Measurements from ENCODE around the gene SNX4.
"Not testable (repeated sequence)": the region's sequence is repeated elsewhere in the genome, so short reads cannot be mapped to it uniquely, and the experiment has no call there.

SNX4 gene

GRCh38 chr3:125462722-125463299 lies 57.2 kb downstream of the SNX4 start:
- no peak for DNase-seq (ENCODE audit: low spot score)

GRCh38 chr3:125461896-125462295 lies 58.1 kb downstream of the SNX4 start:
- no peak for DNase-seq (ENCODE audit: low spot score)

- no peak for DNase-seq (ENCODE audit: low spot score)
Observed at GRCh38 chr3:125460233-125460632, 59.8 kb downstream of the SNX4 start.

DNA sequence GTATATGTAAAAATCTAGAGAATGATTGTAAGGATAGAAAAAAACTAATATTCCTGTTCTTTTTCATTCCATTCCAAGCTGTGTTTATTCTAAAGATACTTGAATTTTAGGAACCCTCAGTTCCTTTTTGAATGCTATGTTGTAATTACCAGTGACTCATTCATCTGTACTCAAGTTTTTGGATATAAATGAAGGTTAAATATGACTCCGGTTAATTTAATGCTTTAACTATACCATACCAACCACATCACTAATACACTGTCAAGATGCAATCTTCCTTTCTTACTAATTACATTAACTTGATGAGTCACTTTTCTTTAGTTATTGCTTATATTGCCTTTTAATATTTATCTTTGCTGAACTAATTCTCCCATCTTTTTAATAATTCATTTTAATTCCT lies 76.1 kb downstream of the SNX4 start:
- DNase-seq (ENCODE audit: low spot score) = peak; percentile 64

DNA sequence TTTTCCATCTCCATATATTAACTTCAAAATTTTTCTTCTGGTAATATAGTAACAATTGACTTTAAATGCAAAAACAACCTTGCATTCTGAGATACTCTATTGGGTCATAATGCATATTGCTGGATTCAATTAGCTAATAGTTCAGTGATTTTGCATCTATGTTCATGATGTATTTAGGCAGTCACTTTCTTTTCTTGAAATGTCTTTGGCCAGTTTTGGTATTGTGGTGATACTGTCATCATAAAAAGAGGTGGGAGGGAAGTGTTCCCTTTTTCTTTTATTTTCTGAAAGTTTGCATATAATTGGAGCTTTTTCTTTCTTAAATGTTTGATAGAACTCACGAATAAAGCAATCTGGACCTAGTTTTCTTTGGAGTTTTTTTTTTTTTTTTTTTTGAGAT lies 77.5 kb downstream of the SNX4 start:
- DNase-seq (ENCODE audit: low spot score) = no peak

- no peak for DNase-seq (ENCODE audit: low spot score)
Observed at GRCh38 chr3:125440970-125441369, 79.0 kb downstream of the SNX4 start.

- DNase-seq (ENCODE audit: low spot score) = no peak
Observed at GRCh38 chr3:125440559-125440955, 79.4 kb downstream of the SNX4 start.

- DNase-seq (ENCODE audit: low spot score) = peak; percentile 76
Observed at GRCh38 chr3:125437631-125438435, 82.2 kb downstream of the SNX4 start.

GRCh38 chr3:125436921-125437320 lies 83.1 kb downstream of the SNX4 start:
- DNase-seq (ENCODE audit: low spot score) = no peak

GRCh38 chr3:125435231-125435630 lies 84.8 kb downstream of the SNX4 start:
- no peak for DNase-seq (ENCODE audit: low spot score)

DNA sequence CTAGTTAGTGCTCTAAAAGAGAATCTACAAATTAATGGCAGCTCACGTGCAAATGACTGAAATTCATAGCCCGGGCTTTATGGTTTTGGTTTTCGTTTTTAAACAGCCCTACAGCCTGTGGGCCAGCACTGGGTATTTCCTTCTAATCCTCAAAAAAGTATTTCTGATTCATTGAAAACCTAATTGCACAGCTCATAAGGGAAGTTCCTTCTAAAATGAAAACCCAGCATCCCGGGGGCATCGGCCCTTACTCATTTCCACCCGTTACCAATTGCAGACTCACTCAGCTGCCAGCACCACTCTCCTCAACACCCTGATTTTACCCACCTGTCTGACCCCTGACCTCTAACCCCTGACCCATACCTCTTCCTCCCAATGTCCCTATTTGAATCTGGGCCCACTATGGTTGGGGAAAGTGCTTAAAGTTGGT lies 85.4 kb downstream of the SNX4 start:
- no peak for DNase-seq (ENCODE audit: low spot score)

GRCh38 chr3:125433611-125434041 lies 86.4 kb downstream of the SNX4 start:
- no peak for DNase-seq (ENCODE audit: low spot score)

DNA sequence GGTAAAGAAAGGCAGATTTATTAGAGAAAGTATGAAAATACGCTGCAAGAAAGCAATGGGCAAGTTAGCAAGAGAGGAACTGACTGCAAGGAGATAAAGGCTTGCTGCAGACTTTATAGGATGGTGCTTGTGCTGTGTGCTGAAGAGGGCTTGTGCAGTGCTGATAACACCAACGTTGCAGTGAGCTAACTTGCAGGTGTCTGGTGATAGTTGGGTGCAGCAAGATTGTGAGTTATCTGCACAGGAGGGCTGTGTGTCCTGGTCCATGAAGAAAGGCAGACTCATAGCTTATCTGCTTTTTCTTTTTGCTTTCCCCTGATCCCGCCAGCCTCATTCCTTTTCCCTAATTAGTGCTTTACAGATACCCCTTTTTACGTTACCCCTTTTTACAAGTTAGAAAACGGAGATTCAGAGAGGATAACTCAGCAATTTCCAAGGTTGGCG lies 86.9 kb downstream of the SNX4 start:
- DNase-seq (ENCODE audit: low spot score) = no peak

DNA sequence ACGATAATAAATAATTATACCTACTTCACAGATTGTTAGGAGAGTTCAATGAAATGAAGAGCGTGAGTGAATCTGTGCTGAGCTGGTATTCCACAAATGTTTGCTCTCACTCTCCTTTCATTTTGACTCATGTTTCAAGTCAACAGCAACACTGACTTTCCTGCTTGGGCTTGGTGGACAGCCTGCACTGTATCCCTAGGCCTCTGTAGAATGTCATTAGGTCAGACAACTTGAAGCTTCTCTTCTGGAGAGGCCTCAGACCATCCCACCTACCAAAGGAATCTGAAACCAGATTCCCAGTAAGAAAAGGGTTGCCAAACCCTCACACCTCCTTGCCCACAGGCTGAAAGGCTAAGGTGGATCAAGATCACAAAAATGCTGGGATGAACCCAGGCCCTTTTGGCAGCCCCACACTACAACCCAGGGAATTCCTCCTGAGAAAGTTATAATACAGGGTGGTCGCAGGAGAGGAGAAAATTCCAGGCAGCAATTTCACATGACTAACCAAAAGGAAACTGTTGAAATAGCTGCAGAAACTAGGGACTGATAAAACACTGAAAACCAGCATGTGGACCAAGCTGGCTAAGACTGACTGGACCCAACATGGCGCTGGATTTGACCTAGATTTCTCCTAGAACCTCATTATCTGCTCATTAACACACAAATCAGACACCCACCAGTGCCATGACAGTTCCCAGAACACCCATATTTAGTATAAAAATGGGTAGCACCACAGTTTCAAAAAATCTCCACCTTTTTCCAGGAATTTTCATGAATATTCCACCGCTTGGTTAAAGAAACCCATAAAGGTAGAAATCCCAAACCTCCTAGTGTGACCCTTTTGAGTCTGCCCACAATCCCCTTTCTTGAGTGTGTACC lies 87.9 kb downstream of the SNX4 start:
- DNase-seq (ENCODE audit: low spot score) = peak; percentile 18

- peak; percentile 67 for DNase-seq (ENCODE audit: low spot score)
Observed at GRCh38 chr3:125431391-125431790, 88.6 kb downstream of the SNX4 start.

DNA sequence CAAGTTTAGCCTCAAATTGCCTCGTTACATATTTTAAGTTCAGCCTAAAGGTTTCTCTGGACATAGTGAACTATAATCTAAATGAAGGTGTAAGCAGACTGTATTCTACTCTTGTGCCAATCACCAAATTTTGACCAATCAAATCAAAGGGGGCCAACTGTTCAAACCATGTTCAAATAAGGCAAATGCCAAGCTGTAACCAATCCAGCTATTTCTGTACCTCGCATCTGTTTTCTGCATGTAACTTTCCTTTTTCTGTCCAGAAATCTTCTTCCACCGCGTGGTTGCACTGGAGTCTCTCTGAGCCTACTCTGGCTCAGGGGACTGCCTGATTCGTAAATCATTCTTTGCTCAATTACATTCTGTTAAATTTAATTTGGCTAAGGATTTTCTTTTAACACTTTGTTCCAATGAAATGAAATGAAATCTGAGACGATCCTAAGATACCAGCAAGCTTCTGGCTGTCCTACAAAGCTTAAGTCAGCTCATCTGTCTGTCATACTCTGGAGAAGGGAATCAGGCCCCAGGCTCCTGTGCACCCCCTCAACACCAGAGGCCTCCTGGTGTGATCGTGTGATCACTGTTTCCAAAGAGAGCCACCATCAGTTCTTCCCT lies 91.7 kb downstream of the SNX4 start:
- DNase-seq (ENCODE audit: low spot score) = no peak

DNA sequence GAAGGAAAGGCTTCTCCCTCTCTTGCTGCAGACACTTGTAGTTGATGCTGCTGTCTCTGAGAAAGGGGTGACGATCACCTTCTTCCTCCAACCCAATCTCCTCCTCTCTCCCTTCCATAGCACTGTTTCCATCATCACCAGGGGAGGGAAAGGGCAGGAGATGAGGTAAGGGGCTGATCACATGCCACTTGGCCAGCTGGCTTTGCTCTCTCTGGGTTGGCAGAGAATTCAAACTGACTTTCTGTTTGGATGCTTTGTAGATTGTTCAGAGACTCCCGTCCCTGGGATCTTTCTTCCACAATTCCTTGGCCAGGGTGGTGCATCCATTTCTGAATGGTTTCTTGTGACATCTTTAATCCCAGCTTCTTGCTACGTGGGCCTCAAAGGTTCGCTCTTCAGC lies 101.7 kb downstream of the SNX4 start:
- DNase-seq (ENCODE audit: low spot score) = no peak

GRCh38 chr3:125416235-125416634 lies 103.8 kb downstream of the SNX4 start:
- no peak for DNase-seq (ENCODE audit: low spot score)

GRCh38 chr3:125414669-125415068 lies 105.3 kb downstream of the SNX4 start:
- DNase-seq (ENCODE audit: low spot score) = no peak

DNA sequence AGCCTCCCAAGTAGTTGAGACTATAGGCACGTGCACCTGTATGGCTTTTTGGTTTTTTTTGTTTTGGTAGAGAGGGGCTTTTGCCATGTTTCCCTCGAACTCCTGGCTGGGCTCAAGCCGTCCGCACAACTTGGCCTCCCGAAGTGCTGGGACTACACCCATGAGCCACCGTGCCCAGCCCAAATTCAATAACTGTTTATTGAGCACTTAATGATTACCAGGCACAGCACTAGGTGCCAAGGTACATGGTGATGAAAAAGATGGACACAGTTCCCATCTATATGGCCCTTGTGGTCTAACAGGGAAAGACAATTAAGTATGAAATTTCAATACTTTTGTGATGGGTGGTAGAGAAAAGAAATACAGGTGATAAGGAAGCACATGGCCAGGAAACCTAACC lies 109.1 kb downstream of the SNX4 start:
- DNase-seq (ENCODE audit: low spot score) = no peak

GRCh38 chr3:125406070-125406469 lies 113.9 kb downstream of the SNX4 start:
- DNase-seq (ENCODE audit: low spot score) = no peak

DNA sequence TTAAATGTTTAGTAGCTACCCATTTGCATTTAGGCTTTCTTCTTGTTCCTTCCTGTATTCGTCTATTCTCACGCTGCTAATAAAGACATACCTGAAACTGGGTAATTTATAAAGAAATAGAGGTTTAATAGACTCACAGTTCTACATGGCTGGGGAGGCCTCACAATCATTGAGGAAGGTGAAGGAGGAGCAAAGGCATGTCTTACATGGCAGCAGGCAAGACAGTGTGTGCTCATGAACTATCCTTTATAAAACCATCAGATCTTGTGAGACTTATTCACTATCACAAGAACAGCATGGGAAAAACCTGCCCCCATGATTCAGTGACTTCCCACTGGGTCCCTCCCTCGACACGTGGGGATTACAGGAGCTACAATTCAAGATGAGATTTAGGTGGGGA lies 114.5 kb downstream of the SNX4 start:
- DNase-seq (ENCODE audit: low spot score) = not testable (repeated sequence)

All from GM03348 (cell line).